Mesenchymal stem cell (in vitro differentiated cells and primary cell): Measurements from ENCODE around the gene IL1F10.

Source experiments
- DNase-seq: peaks from one replicate; pipeline ENCODE4 v3.0.0-alpha.2; 2013
- H2AFZ ChIP-seq: one replicate; pipeline ENCODE4 v1.6.1; 2013; ENCODE audit warnings: low read depth, mild to moderate bottlenecking, control low read depth, inconsistent platforms, low read length, moderate library complexity
- H2AK5ac ChIP-seq: 2 replicates; pipeline ENCODE4 v1.6.1; 2013; ENCODE audit warnings: low read length, moderate library complexity, mild to moderate bottlenecking, inconsistent platforms; ENCODE audit not compliant: severe bottlenecking
- H2BK120ac ChIP-seq: one replicate; pipeline ENCODE4 v1.6.1; 2013; ENCODE audit warnings: low read depth, mild to moderate bottlenecking, inconsistent platforms, low read length, moderate library complexity
- H2BK12ac ChIP-seq, 2 experiments: one replicate each; pipeline ENCODE4 v1.6.1; 2013; ENCODE audit warnings: inconsistent platforms in 2 of 2, low read length in 2 of 2, mild to moderate bottlenecking in 2 of 2, moderate library complexity in 2 of 2, control low read depth in 1 of 2
- H2BK15ac ChIP-seq: one replicate; pipeline ENCODE4 v1.6.1; 2013; ENCODE audit warnings: mild to moderate bottlenecking, low read depth, inconsistent platforms; ENCODE audit not compliant: poor library complexity, severe bottlenecking
- H2BK5ac ChIP-seq: 2 replicates; pipeline ENCODE4 v1.6.1; 2013; ENCODE audit warnings: low read depth, mild to moderate bottlenecking, low read length, control low read depth, inconsistent platforms; ENCODE audit not compliant: poor library complexity, severe bottlenecking
- H3K14ac ChIP-seq, 2 experiments: one replicate each; pipeline ENCODE4 v1.6.1; 2013; ENCODE audit warnings: inconsistent platforms in 2 of 2, low read length in 2 of 2, control low read depth in 1 of 2, mild to moderate bottlenecking in 1 of 2, moderate library complexity in 1 of 2
- H3K18ac ChIP-seq, 2 experiments: one replicate each; pipeline ENCODE4 v1.6.1; 2013; ENCODE audit warnings: inconsistent platforms in 2 of 2, low read length in 2 of 2, control low read depth in 1 of 2, low read depth in 1 of 2, mild to moderate bottlenecking in 1 of 2
- H3K23ac ChIP-seq, 2 experiments: one replicate each; pipeline ENCODE4 v1.6.1; 2013; ENCODE audit warnings: inconsistent platforms in 2 of 2, low read length in 2 of 2, mild to moderate bottlenecking in 2 of 2, moderate library complexity in 2 of 2, control low read depth in 1 of 2
- H3K27ac ChIP-seq: 2 replicates; pipeline ENCODE4 v1.5.1; 2013; ENCODE audit warnings: mild to moderate bottlenecking, moderate library complexity, low read length, control low read depth, inconsistent platforms; ENCODE audit not compliant: poor library complexity, severe bottlenecking
- H3K27me3 ChIP-seq, 2 experiments: 2 replicates each; pipeline versions ENCODE4 v1.6.1 to v1.7.0; 2013; ENCODE audit warnings: low read length in 2 of 2, mild to moderate bottlenecking in 2 of 2, moderate library complexity in 2 of 2, control low read depth in 1 of 2, inconsistent platforms in 1 of 2; ENCODE audit not compliant: control insufficient read depth in 1 of 2, insufficient read depth in 1 of 2
- H3K36me3 ChIP-seq, 2 experiments: 2 replicates each; pipeline versions ENCODE4 v1.6.1 to v1.7.0; 2013; ENCODE audit warnings: low read length in 2 of 2, control low read depth in 1 of 2, inconsistent platforms in 1 of 2, low read depth in 1 of 2, mild to moderate bottlenecking in 1 of 2; ENCODE audit not compliant: insufficient read depth in 2 of 2, control insufficient read depth in 1 of 2
- H3K4ac ChIP-seq, 2 experiments: one replicate each; pipeline ENCODE4 v1.6.1; 2013; ENCODE audit warnings: inconsistent platforms in 2 of 2, low read length in 2 of 2, mild to moderate bottlenecking in 2 of 2, moderate library complexity in 2 of 2, control low read depth in 1 of 2, low read depth in 1 of 2
- H3K4me1 ChIP-seq: 2 replicates; pipeline ENCODE4 v1.6.1; 2013; ENCODE audit warnings: low read depth, low read length, control low read depth; ENCODE audit not compliant: control insufficient read depth, insufficient read depth
- H3K4me2 ChIP-seq: 2 replicates; pipeline ENCODE4 v1.6.1; 2013; ENCODE audit warnings: low read length, mild to moderate bottlenecking, inconsistent platforms; ENCODE audit not compliant: poor library complexity, severe bottlenecking
- H3K4me3 ChIP-seq, 2 experiments: 2 replicates each; pipeline versions ENCODE4 v1.5.1 to v1.7.0; 2013; ENCODE audit warnings: low read length in 2 of 2, mild to moderate bottlenecking in 2 of 2, control low read depth in 1 of 2, low read depth in 1 of 2; ENCODE audit not compliant: insufficient read depth in 1 of 2
- H3K79me1 ChIP-seq: replicated peaks from 2 replicates; pipeline ENCODE4 v1.6.1; 2013; ENCODE audit warnings: mild to moderate bottlenecking, control low read depth, low read length, inconsistent platforms; ENCODE audit not compliant: poor library complexity, severe bottlenecking
- H3K9ac ChIP-seq: 2 replicates; pipeline ENCODE4 v1.7.0; 2013; ENCODE audit warnings: mild to moderate bottlenecking, low read length, moderate library complexity
- H3K9me3 ChIP-seq: 2 replicates; pipeline ENCODE4 v1.7.0; 2013; ENCODE audit warnings: mild to moderate bottlenecking, low read length; ENCODE audit not compliant: control insufficient read depth
- H4K8ac ChIP-seq: one replicate; pipeline ENCODE4 v1.6.1; 2013; ENCODE audit warnings: inconsistent platforms, mild to moderate bottlenecking, low read length, moderate library complexity
- H4K91ac ChIP-seq: one replicate; pipeline ENCODE4 v1.6.1; 2013; ENCODE audit warnings: mild to moderate bottlenecking, low read length, inconsistent platforms
- WGBS: methylation state at CpG from one replicate; pipeline ENCODE4 v1.1.7; 2013; ENCODE audit warnings: mixed read lengths; 5-methylcytosine and 5-hydroxymethylcytosine counted together

The IL1F10 gene

GRCh38 chr2:113070606-113070975, 2.8 kb downstream of the IL1F10 start:
- H3K27me3 ChIP-seq, result peaks cover 20 to 26% of the 10 kb centered on the region in 2 experiments
- H3K27ac ChIP-seq, result no peak overlapping the region
- H2AK5ac ChIP-seq, result no peak overlapping the region
- no peak overlapping the region for H3K14ac ChIP-seq
- H4K91ac ChIP-seq, result no peak overlapping the region
- 100% methylated on average over 1 of the region's 1 CpG for WGBS
- H2BK12ac ChIP-seq, result no peak overlapping the region
- H2BK120ac ChIP-seq, result no peak overlapping the region
- H3K4me3 ChIP-seq, result no peak overlapping the region
- H2BK15ac ChIP-seq, result no peak overlapping the region
- no peaks in the 10 kb centered on the region for H3K9me3 ChIP-seq
- no peak overlapping the region for H3K18ac ChIP-seq
- no peak overlapping the region for H3K9ac ChIP-seq
- H3K4ac ChIP-seq, result no peak overlapping the region
- peaks cover 4% of the 10 kb centered on the region for H3K4me1 ChIP-seq
- DNase-seq, result no peak
- H4K8ac ChIP-seq, result no peak overlapping the region
- H2BK5ac ChIP-seq, result no peak overlapping the region
- H3K79me1 ChIP-seq, result no peaks in the 10 kb centered on the region
- no peaks in the 10 kb centered on the region for H3K36me3 ChIP-seq
- no peak overlapping the region for H2AFZ ChIP-seq
- H3K23ac ChIP-seq, result no peak overlapping the region
- no peak overlapping the region for H3K4me2 ChIP-seq

- WGBS, result 53% methylated on average over 4 of the region's 4 CpGs
- Histone ChIP-seq H4K8ac (no peak overlapping the region), H2AFZ (no peak overlapping the region), H2BK120ac (no peak overlapping the region), H3K4me3 (no peak overlapping the region), H3K4me2 (no peak overlapping the region), H3K4ac (no peak overlapping the region), H2AK5ac (no peak overlapping the region), H3K36me3 (no peaks in the 10 kb centered on the region), H4K91ac (no peak overlapping the region), H3K14ac (no peak overlapping the region), H3K9me3 (no peaks in the 10 kb centered on the region), H3K23ac (no peak overlapping the region), H3K4me1 (peaks cover 4% of the 10 kb centered on the region), H3K18ac (no peak overlapping the region), H3K27me3 (peaks cover 32 to 37% of the 10 kb centered on the region in 2 experiments), H3K27ac (no peak overlapping the region), H3K79me1 (no peaks in the 10 kb centered on the region), H2BK12ac (no peak overlapping the region), H3K9ac (no peak overlapping the region), H2BK15ac (no peak overlapping the region), H2BK5ac (no peak overlapping the region)
- no peak for DNase-seq
Measured at GRCh38 chr2:113072584-113072983, 4.8 kb downstream of the IL1F10 start.

- WGBS, result 100% methylated on average over 2 of the region's 3 CpGs
- no peak overlapping the region for H4K91ac ChIP-seq
- H3K23ac ChIP-seq, result no peak overlapping the region
Measured at GRCh38 chr2:113073325-113073834, 5.6 kb downstream of the IL1F10 start.

GRCh38 chr2:113075030-113075429, 7.3 kb downstream of the IL1F10 start:
- Histone ChIP-seq H2AFZ (no peak overlapping the region), H4K91ac (no peak overlapping the region), H3K23ac (no peak overlapping the region), H3K18ac (no peak overlapping the region), H2AK5ac (no peak overlapping the region), H3K4ac (no peak overlapping the region), H3K4me2 (no peak overlapping the region), H3K9me3 (no peaks in the 10 kb centered on the region), H2BK12ac (no peak overlapping the region), H4K8ac (no peak overlapping the region), H2BK15ac (no peak overlapping the region), H3K79me1 (no peaks in the 10 kb centered on the region), H3K27me3 (peaks cover 37 to 46% of the 10 kb centered on the region in 2 experiments), H2BK120ac (no peak overlapping the region), H3K4me1 (peaks cover 5% of the 10 kb centered on the region), H3K27ac (no peak overlapping the region), H2BK5ac (no peak overlapping the region), H3K36me3 (no peaks in the 10 kb centered on the region), H3K14ac (no peak overlapping the region), H3K4me3 (no peak overlapping the region), H3K9ac (no peak overlapping the region)
- DNase-seq, result no peak
- WGBS, result 89% methylated on average over 5 of the region's 5 CpGs

More at GRCh38 chr2:113073325-113073834, 5.6 kb downstream of the IL1F10 start:
- Histone ChIP-seq H3K9ac (no peak overlapping the region), H2AK5ac (no peak overlapping the region), H3K9me3 (no peaks in the 10 kb centered on the region), H3K4me2 (no peak overlapping the region), H2BK120ac (no peak overlapping the region), H4K8ac (no peak overlapping the region), H3K4ac (no peak overlapping the region), H3K27ac (no peak overlapping the region), H2AFZ (no peak overlapping the region), H3K27me3 (peaks cover 37 to 38% of the 10 kb centered on the region in 2 experiments), H3K79me1 (no peaks in the 10 kb centered on the region), H3K18ac (no peak overlapping the region), H3K36me3 (no peaks in the 10 kb centered on the region), H2BK15ac (no peak overlapping the region), H3K4me3 (no peak overlapping the region), H2BK12ac (no peak overlapping the region), H3K4me1 (peaks cover 5% of the 10 kb centered on the region), H3K14ac (no peak overlapping the region), H2BK5ac (no peak overlapping the region)
- DNase-seq, result no peak
